DOHH2 (cell line): ENCODE results near the gene FMR1.

Source experiments
- H3F3A ChIP-seq: fragments of 200-600 bp; sonication (generic), shearing (Covaris generic); 2 replicates; pipeline ENCODE4 v1.6.0; 2016; ENCODE audit warnings: antibody characterized with exemption, mild to moderate bottlenecking; ENCODE audit not compliant: control insufficient read depth, insufficient read depth
- H3K27ac ChIP-seq: fragments of 200-600 bp; sonication (generic); 2 replicates; pipeline ENCODE4 v1.5.1; 2014; ENCODE audit warnings: low read depth, mild to moderate bottlenecking, low read length, moderate library complexity
- H3K27me3 ChIP-seq: fragments of 200-600 bp; sonication (generic); 2 replicates; pipeline ENCODE4 v1.6.1; 2014; ENCODE audit warnings: mild to moderate bottlenecking, low read length, mixed read lengths; ENCODE audit not compliant: control insufficient read depth
- H3K36me3 ChIP-seq: fragments of 200-600 bp; sonication (generic); 2 replicates; pipeline ENCODE4 v1.6.1; 2014; ENCODE audit warnings: mild to moderate bottlenecking, low read length, moderate library complexity, mixed read lengths; ENCODE audit not compliant: control insufficient read depth
- H3K4me1 ChIP-seq: fragments of 200-600 bp; sonication (generic); 2 replicates; pipeline ENCODE4 v1.6.1; 2014; ENCODE audit warnings: mild to moderate bottlenecking, low read length, mixed read lengths; ENCODE audit not compliant: control insufficient read depth
- H3K4me2 ChIP-seq: fragments of 200-600 bp; sonication (generic); 2 replicates; pipeline ENCODE4 v1.6.0; 2014; ENCODE audit warnings: mild to moderate bottlenecking, low read length, moderate library complexity
- H3K4me3 ChIP-seq: fragments of 200-600 bp; sonication (generic); 2 replicates; pipeline ENCODE4 v1.5.1; 2014; ENCODE audit warnings: mild to moderate bottlenecking, low read length, mixed read lengths
- H3K79me2 ChIP-seq: fragments of 200-600 bp; sonication (generic); 2 replicates; pipeline ENCODE4 v1.6.1; 2014; ENCODE audit warnings: mild to moderate bottlenecking, low read length, mixed read lengths; ENCODE audit not compliant: control insufficient read depth
- H3K9me2 ChIP-seq: fragments of 200-600 bp; sonication (generic); replicated peaks from 2 replicates; pipeline ENCODE4 v1.6.1; 2014; ENCODE audit warnings: mild to moderate bottlenecking, low read length, mixed read lengths; ENCODE audit not compliant: control insufficient read depth
- H3K9me3 ChIP-seq: fragments of 200-600 bp; sonication (generic); 2 replicates; pipeline ENCODE4 v1.6.1; 2014; ENCODE audit warnings: antibody characterized with exemption, low read length, mixed read lengths; ENCODE audit not compliant: control insufficient read depth, insufficient read depth
- H4K20me1 ChIP-seq: fragments of 200-600 bp; sonication (generic); 2 replicates; pipeline ENCODE4 v1.6.0; 2014; ENCODE audit warnings: low read depth, mild to moderate bottlenecking, antibody characterized with exemption, low read length, moderate library complexity; ENCODE audit not compliant: control insufficient read depth, insufficient read depth
- EZH2phosphoT487 ChIP-seq: fragments of 200-600 bp; sonication (generic); IDR thresholded peaks from 2 replicates; pipeline ENCODE4 v1.6.1; 2017; ENCODE audit warnings: borderline replicate concordance, mild to moderate bottlenecking, antibody characterized with exemption, low read length, moderate library complexity, mixed read lengths
- TF ChIP-seq, protein P1 (sequence below): fragments of 200-600 bp; sonication (generic); IDR thresholded peaks from one replicate; pipeline ENCODE4 v1.5.1; 2014; ENCODE audit warnings: antibody characterized with exemption, mild to moderate bottlenecking, low read depth, low read length; ENCODE audit not compliant: poor library complexity, severe bottlenecking

FMR1 gene

DNA sequence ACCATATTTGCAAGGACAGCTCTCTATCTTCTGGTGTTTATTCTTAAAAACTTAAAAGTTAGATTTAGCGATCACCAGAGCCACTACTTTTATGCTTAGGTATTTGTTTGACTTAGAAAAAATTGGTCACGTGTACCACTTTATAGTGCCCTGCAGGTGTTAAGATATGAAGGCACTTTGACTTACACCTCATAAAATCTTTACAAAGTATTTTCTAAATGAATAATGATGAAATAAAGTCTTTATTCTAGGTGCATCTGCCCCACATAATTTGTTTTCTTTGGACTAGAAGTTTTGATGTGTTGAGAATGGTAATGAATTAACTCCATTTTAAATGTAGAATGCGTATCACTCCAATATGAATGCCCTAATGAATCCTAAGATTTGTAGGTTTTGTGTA lies 2.9 kb downstream of the FMR1 start:
- no peaks in the 10 kb centered on the region for H3K27me3 ChIP-seq
- peak overlapping the region; percentile 78; the same call in 1 of the 2 replicates for H3K4me3 ChIP-seq
- no peak overlapping the region for H3K27ac ChIP-seq
- peak overlapping the region; percentile 79 for H3K4me2 ChIP-seq
- H3K36me3 ChIP-seq = 0 out of 2 replicates have a peak, but pooled peaks cover 4% of the 10 kb centered on the region
- TF ChIP-seq, protein P1, sequence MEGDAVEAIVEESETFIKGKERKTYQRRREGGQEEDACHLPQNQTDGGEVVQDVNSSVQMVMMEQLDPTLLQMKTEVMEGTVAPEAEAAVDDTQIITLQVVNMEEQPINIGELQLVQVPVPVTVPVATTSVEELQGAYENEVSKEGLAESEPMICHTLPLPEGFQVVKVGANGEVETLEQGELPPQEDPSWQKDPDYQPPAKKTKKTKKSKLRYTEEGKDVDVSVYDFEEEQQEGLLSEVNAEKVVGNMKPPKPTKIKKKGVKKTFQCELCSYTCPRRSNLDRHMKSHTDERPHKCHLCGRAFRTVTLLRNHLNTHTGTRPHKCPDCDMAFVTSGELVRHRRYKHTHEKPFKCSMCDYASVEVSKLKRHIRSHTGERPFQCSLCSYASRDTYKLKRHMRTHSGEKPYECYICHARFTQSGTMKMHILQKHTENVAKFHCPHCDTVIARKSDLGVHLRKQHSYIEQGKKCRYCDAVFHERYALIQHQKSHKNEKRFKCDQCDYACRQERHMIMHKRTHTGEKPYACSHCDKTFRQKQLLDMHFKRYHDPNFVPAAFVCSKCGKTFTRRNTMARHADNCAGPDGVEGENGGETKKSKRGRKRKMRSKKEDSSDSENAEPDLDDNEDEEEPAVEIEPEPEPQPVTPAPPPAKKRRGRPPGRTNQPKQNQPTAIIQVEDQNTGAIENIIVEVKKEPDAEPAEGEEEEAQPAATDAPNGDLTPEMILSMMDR = no peak
- TF ChIP-seq EZH2phosphoT487 = no peak
- H3F3A ChIP-seq = 0 out of 2 replicates have a peak, but pooled peaks cover 4% of the 10 kb centered on the region
- peaks cover 53% of the 10 kb centered on the region for H3K4me1 ChIP-seq
- no peaks in the 10 kb centered on the region for H3K9me3 ChIP-seq
- H3K79me2 ChIP-seq = peaks cover 74% of the 10 kb centered on the region
- no peaks in the 10 kb centered on the region for H3K9me2 ChIP-seq
- 0 out of 2 replicates have a peak, but pooled peaks cover 6% of the 10 kb centered on the region for H4K20me1 ChIP-seq

DNA sequence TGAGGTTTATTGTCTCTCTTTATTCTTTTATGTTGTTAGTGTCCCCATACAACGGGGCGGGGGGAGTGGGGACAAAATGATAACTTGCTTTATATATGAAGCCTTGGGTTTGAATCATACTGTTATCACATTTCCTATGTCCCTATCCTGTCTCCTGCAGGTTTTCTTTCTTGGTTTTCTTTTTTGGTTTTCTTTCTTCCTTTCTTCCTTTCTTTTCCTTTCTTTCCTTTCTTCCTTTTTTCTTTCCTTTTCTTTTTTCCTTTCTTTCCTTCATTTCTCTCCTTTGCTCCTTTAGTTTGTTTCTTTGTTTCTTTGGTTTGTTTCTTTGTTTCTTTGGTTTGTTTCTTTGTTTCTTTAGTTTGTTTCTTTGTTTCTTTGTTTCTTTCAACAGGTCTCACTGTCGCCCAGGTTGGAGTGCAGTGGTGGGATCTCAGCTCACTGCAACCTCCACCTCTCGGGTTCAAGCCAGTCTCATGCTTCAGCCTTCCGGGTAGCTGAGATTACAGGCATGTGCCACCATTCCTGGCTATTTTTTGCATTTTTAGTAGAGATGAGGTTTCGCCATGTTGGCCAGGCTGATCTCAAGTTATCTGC lies 4.8 kb downstream of the FMR1 start:
- Histone ChIP-seq H4K20me1 (0 out of 2 replicates have a peak, but pooled peaks cover 6% of the 10 kb centered on the region), H3K4me3 (no peak overlapping the region), H3F3A (0 out of 2 replicates have a peak, but pooled peaks cover 4% of the 10 kb centered on the region), H3K4me2 (no peak overlapping the region), H3K27ac (no peak overlapping the region), H3K79me2 (peaks cover 89% of the 10 kb centered on the region), H3K4me1 (peaks cover 48% of the 10 kb centered on the region), H3K27me3 (no peaks in the 10 kb centered on the region), H3K36me3 (0 out of 2 replicates have a peak, but pooled peaks cover 4% of the 10 kb centered on the region), H3K9me2 (no peaks in the 10 kb centered on the region), H3K9me3 (no peaks in the 10 kb centered on the region)
- TF ChIP-seq EZH2phosphoT487 = no peak
- TF ChIP-seq, protein P1 = no peak

DNA sequence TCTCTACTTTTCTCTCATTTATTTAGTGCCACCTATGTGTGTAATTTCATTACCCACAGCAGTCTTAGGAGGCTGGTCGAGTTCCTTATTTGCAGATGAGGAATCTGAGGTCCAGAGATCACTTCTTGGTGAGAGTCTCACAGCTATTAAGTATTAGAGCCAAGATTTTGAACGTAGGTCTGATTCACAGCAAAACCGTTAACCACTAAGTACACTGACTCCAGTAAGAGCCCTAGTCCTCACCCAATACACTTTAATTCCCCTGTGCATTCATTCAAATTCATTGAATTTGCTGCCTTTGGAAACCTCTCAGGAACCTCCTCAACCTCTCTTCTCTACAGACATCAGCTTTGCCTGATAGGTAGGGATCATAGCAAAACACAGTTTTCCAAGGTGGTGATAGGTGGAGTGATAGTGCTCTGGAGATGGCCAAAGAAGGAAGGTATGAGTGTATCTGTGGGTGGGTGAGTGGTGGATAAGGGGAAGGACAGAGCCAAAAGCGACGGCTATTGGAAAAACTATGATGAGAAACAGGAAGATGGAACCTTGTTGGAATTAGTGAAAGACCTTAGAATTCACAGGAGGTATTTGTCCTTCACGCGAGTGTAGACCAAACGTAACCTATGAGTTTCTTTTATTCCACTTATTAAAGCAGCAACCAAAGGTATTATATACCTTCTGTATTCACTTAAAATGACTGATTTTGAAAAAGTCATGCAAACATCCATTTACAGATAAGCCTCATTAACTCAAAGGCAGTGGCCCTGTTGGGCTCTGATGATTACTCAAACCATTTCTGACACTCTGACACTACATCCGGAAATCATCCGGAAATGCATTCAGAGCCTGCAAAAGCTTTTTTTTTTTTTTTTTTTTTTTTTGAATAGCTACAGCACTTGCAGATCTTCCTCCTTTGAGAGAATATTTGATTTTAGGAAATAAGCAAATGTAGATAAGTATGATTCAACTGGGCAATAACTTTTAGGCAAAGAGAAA lies 6.3 kb downstream of the FMR1 start:
- peak overlapping the region; percentile 35 for H3K4me3 ChIP-seq
- no peak for TF ChIP-seq EZH2phosphoT487
- TF ChIP-seq, protein P1 = no peak
- H4K20me1 ChIP-seq = 0 out of 2 replicates have a peak, but pooled peaks cover 6% of the 10 kb centered on the region
- H3K27me3 ChIP-seq = no peaks in the 10 kb centered on the region
- peak overlapping the region; percentile 58 for H3K4me2 ChIP-seq
- 0 out of 2 replicates have a peak, but pooled peaks cover 4% of the 10 kb centered on the region for H3K36me3 ChIP-seq
- H3F3A ChIP-seq = 0 out of 2 replicates have a peak, but pooled peaks cover 4% of the 10 kb centered on the region
- H3K4me1 ChIP-seq = peaks cover 47% of the 10 kb centered on the region
- H3K9me3 ChIP-seq = no peaks in the 10 kb centered on the region
- peak overlapping the region; percentile 21; the same call in 1 of the 2 replicates for H3K27ac ChIP-seq
- H3K9me2 ChIP-seq = no peaks in the 10 kb centered on the region
- peaks cover 92% of the 10 kb centered on the region for H3K79me2 ChIP-seq
